Kidney capillary endothelial cell (primary cell): ENCODE measurements around the gene SIPA1L3.

Experiments used
- DNase-seq: peaks from one replicate; pipeline ENCODE4 v3.0.0-alpha.2; 2018; ENCODE audit warnings: low spot score

Gene SIPA1L3

GRCh38 chr19:38193445-38193844 lies 286.4 kb downstream of the SIPA1L3 start:
- DNase-seq, result no peak

GRCh38 chr19:38194061-38194701 lies 287.2 kb downstream of the SIPA1L3 start:
- DNase-seq, result no peak

- DNase-seq, result no peak
These were observed 288.2 kb downstream of the SIPA1L3 start for GRCh38 chr19:38195237-38195636.

- no peak for DNase-seq
These were observed 289.3 kb downstream of the SIPA1L3 start for GRCh38 chr19:38196245-38196837.

GRCh38 chr19:38196948-38197656 lies 290.1 kb downstream of the SIPA1L3 start:
- DNase-seq, result no peak

GRCh38 chr19:38197937-38198704 lies 291.1 kb downstream of the SIPA1L3 start:
- no peak for DNase-seq

GRCh38 chr19:38199340-38199739 lies 292.3 kb downstream of the SIPA1L3 start:
- DNase-seq, result no peak

- no peak for DNase-seq
These were observed 294.7 kb downstream of the SIPA1L3 start for GRCh38 chr19:38201731-38202130.

- no peak for DNase-seq
These were observed 295.5 kb downstream of the SIPA1L3 start for GRCh38 chr19:38202504-38202903.

GRCh38 chr19:38203197-38203596 lies 296.2 kb downstream of the SIPA1L3 start:
- DNase-seq, result no peak

GRCh38 chr19:38204096-38204495 lies 297.1 kb downstream of the SIPA1L3 start:
- no peak for DNase-seq

GRCh38 chr19:38204728-38205127 lies 297.7 kb downstream of the SIPA1L3 start:
- no peak for DNase-seq

GRCh38 chr19:38206006-38206745 lies 299.2 kb downstream of the SIPA1L3 start:
- DNase-seq, result no peak

- no peak for DNase-seq
These were observed 299.9 kb downstream of the SIPA1L3 start for GRCh38 chr19:38206928-38207327.

- DNase-seq, result no peak
These were observed 300.5 kb downstream of the SIPA1L3 start for GRCh38 chr19:38207543-38207942.

- DNase-seq, result no peak
These were observed 301.6 kb downstream of the SIPA1L3 start for GRCh38 chr19:38208571-38208970.

GRCh38 chr19:38209152-38209551 lies 302.1 kb downstream of the SIPA1L3 start:
- no peak for DNase-seq

GRCh38 chr19:38209671-38210457 lies 302.9 kb downstream of the SIPA1L3 start:
- no peak for DNase-seq

GRCh38 chr19:38210458-38210987 lies 303.5 kb downstream of the SIPA1L3 start:
- DNase-seq, result no peak

GRCh38 chr19:38211151-38211591 lies 304.2 kb downstream of the SIPA1L3 start:
- DNase-seq, result no peak

GRCh38 chr19:38211766-38212165 lies 304.8 kb downstream of the SIPA1L3 start:
- DNase-seq, result no peak
